CD4-positive, alpha-beta T cell treated with Interleukin-4 for 1 hour (primary cell): Measurements from ENCODE around the gene LPA.
"Not testable (repeated sequence)": the region's sequence is repeated elsewhere in the genome, so short reads cannot be mapped to it uniquely, and the experiment has no call there.

ENCODE experiments used
- DNase-seq, 2 donors: peaks; one replicate each; pipeline ENCODE4 v3.0.0-alpha.2; 2020 to 2022

LPA gene

DNA sequence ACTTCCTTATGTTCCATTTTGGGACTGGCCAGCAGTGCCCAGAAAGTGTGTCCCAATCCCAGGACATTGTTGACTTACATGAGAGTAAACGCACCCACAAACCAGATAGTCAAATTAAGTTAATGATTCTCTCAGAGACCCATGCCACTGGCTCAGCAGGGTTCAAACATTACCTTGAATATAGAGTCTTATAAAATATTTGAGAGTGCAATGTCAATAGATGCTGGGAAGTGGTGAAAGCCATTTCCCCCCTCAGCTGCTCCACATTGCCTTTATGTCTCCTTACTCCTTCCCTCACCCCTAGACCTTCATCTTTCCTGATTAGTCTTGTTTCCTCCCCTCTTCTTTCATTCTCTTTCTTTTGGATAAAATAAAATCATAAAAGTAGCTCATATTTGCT is at the start of gene LPA:
TSS of gene LPA (minus strand) at position 78 of the 400 bp plus-strand sequence. CDS start at position 17, 61 bp downstream.
- DNase-seq, result not testable (repeated sequence)

- not testable (repeated sequence) for DNase-seq
Observed at GRCh38 chr6:160708993-160709392, 44.9 kb upstream of the LPA start.

GRCh38 chr6:160704688-160705087 is 40.6 kb upstream of the LPA start:
- DNase-seq, result not testable (repeated sequence)

- not testable (repeated sequence) for DNase-seq
Observed at GRCh38 chr6:160701918-160702680, 38.0 kb upstream of the LPA start, which contains the start of gene PLG. PLG (plus strand) TSS chr6:160702244; CDS start chr6:160702305, 61 bp downstream.

DNA sequence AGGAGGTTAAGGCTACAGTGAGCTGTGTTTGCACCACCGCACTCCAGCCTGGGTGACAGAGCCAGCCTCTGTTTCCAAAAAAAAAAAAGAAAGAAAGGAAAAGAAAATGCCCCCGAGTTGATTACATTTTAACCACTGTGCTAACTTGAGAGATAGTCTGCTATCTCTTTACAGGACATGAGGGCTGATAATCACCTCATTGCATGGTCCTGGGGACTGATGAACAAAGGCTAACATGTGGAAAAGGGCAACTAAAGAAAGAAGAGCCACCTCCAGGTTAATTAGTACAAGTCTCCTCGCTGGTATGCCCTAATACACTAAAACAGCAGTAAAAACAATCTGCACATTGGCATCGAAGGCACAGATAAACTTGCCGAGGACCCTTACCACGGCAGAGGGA is 33.8 kb upstream of the LPA start:
- DNase-seq, result no peak

- DNase-seq, result not testable (repeated sequence)
Observed at GRCh38 chr6:160696884-160697283, 32.8 kb upstream of the LPA start.

DNA sequence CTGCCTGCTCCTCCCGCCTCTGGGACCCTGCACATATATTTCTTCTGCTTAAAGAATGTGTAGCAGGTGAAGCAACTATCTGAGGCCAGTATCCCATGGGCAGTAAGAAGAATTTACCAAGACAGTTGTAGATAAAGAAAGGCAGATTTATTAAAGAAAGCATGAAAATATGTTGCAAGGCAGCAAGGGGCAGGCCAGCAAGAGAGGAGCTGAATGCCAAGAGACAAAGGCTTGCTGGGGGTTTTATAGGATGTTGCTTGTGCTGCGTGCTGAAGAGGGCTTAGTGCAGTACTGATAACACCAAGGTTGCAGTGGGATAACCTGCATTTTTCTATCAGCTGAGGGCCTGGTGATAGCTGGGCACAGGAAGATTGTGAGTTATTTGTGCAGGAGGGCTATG is 31.5 kb upstream of the LPA start:
- DNase-seq, result not testable (repeated sequence)

- not testable (repeated sequence) for DNase-seq
Observed at GRCh38 chr6:160695025-160695424, 30.9 kb upstream of the LPA start.

GRCh38 chr6:160692369-160692959 is 28.4 kb upstream of the LPA start:
- no peak for DNase-seq

DNA sequence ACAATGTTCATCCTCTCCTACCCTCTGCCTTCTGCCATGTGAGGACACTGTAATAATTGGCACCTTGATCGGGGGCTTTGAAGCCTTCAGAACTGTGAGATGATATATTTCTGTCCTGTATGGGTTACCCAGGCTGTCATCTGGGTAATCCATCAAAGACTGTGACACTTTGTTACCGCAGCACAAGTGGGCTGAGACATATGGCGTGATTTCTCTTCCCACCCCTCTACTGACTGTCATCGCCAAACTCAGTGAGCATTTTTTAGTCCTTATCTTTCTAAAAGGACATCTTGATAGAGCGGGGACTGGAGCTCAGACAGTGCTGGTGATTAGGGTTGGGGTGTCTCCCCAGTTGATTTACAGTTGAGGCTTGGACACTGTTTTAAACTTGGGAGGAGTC is 27.5 kb upstream of the LPA start:
- no peak for DNase-seq

DNA sequence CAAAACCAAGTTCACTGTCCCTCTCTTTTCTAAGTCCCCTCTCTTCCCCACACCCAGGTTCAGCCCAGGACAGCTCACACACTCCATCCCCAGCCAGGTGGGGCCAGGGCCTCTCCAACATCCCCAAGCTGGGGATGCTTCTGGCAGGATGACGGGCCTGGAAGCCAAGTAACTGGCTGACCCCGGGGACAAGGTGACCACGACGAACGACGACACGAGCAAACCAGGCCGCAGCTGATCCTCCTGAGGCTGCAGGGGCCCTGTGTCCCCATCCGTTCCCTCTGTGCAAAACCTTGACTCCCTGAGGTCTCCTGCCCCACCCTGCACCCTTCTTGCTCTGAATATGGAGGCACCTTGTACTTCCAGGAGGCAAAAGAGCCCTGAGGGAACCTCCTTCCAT is 26.4 kb upstream of the LPA start:
- DNase-seq, result no peak

DNA sequence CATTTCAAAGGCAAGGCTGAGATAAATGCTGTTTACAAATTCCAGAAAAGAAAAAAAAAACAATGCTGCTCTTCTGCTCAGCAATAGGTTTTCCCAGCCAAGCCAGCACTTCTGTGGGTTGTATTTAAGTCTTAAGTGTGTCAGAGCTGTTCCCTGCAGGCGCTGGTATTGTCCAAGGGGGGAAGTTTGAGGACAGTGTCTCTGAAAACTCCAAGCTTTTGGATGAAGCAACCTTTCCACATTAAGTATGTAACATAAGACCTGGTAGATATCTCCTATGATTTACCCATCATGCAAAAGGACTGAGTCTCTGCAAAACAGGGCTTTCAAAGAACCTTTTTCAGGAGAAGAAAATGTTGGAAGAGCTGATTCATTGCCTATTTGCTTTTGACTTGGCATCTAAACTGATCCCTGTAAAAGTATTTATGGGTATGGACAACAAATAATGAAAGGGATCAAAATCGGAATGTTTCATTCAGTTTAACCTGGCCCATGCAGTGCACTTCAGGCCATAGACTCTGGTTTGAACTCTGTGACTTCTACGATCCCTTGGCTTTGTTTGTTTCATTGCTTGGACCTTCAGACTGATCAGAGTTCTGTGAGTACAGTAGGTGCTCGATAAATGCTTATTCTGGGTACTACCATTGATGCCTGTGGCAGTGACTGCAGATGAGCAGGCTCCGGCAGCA is 21.8 kb upstream of the LPA start:
- no peak for DNase-seq

GRCh38 chr6:160685101-160685761 is 21.2 kb upstream of the LPA start:
- DNase-seq, result not testable (repeated sequence)

GRCh38 chr6:160679402-160679769 is 15.3 kb upstream of the LPA start:
- no peak for DNase-seq

- no peak for DNase-seq
Observed at GRCh38 chr6:160678744-160679401, 14.8 kb upstream of the LPA start.

DNA sequence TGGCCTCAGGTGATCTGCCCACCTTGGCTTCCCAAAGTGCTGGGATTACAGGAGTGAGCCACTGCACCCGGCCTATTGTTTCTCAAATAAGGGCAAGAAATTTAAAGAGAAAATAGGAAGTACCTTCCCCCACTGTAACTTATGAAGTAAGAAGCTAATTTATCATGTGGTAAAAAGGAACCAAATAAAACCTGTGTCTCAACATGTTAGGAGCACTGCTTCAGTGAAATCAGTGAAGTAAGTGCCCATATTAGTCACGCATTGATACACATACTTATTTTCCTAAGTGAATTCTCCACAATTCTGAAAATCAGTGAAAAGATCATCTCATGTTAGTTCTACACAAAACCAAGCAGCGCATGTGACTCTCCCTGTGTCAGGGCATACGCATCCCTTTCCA is 14.2 kb upstream of the LPA start:
- no peak for DNase-seq

GRCh38 chr6:160676418-160676817 is 12.3 kb upstream of the LPA start:
- DNase-seq, result not testable (repeated sequence)

DNA sequence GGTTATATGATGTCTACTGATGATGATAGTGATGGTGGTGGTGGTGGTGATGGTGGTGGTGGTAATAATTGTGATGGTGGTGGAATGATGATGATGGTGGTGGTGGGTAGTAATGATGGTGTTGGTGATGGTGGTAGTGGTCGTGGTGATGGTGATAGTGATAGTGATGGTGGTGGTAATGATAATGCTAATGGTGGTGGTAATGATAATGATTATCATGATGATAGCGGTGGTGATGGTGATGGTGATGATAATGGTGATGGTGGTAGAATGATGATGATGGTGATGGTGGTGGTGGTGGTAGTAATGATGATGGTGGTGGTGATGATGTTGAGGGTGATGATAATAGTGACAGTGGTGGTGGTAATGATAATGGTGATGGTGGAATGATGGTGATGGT is 4.5 kb upstream of the LPA start:
- no peak for DNase-seq

- peak in 1 of 2 donors; percentile 26 for DNase-seq
Observed at GRCh38 chr6:160667639-160668481, 3.8 kb upstream of the LPA start.

DNA sequence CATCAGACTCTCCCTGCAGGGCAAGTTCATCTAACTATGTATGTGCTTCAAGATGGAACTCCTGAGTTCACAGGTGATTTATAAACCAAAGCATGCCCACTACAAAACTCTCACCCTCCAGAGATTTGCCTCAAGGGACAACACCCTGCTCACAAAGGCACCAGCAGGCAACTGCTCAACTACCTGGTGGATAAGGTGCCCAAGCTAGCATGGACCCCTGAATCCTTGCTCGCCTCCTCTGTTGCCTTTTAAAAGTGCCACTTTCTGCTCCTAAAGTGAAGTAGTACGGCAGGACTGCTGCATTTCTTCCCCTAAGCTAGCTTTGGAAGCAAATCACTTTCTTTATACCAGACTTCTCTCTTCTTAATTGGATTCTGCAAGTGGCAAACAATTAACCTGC is 1.2 kb downstream of the LPA start:
- DNase-seq, result no peak

DNA sequence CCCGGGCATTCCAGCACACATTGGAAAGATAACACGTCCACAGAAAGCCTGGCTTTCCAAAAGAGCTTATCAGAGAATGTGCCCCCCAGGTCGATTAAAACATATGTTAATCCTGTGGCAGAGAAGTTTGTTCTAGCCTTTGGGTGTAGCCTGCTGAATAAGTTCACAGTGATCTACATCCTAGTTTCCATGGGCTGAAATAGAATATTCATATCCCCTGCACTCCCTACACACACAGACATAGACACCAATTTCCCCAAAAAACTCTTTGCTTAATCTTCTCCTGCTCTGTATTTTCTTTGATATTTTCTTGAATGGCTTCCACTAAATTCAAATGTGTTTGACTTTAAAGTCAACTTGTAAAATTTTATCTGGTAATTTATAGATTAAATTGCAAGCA is 1.6 kb downstream of the LPA start:
- no peak for DNase-seq

DNA sequence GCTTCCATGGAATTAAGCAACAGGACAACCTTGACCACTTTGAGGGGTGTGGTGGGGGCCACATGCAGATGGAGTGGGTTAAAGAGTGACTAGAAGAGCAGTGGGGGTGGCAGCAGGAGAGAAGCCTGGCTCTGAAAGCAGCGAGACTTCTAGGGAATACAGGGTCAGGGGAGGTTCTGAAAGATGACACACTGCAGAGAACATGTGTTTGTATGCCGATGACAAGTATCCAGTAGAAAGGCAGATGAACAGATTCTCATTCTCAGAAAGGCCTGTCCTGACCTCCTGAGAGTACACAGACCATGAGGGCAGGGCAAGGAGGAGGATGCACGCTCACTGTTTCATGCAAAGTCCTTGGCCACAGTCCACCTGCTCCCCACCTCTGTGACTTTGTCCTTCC is 2.9 kb downstream of the LPA start:
- no peak for DNase-seq
